HUES48 (cell line): ENCODE data around the gene OR9Q1.

Source experiments
- H3K27ac ChIP-seq: one replicate; pipeline ENCODE4 v1.7.0; 2013; ENCODE audit warnings: low read depth, low read length, inconsistent platforms
- H3K27me3 ChIP-seq: 2 replicates; pipeline ENCODE4 v1.6.1; 2013; ENCODE audit warnings: mild to moderate bottlenecking, low read length; ENCODE audit not compliant: control insufficient read depth, insufficient read depth
- H3K36me3 ChIP-seq: 2 replicates; pipeline ENCODE4 v1.6.1; 2013; ENCODE audit warnings: low read length; ENCODE audit not compliant: control insufficient read depth, insufficient read depth
- H3K4me1 ChIP-seq: 2 replicates; pipeline ENCODE4 v1.6.1; 2013; ENCODE audit warnings: mild to moderate bottlenecking, low read length; ENCODE audit not compliant: control insufficient read depth, insufficient read depth
- H3K4me3 ChIP-seq: 2 replicates; pipeline ENCODE4 v1.5.1; 2013; ENCODE audit warnings: mild to moderate bottlenecking, low read depth, low read length
- H3K9ac ChIP-seq: 2 replicates; pipeline ENCODE4 v1.6.1; 2013; ENCODE audit warnings: mild to moderate bottlenecking, low read depth, low read length, moderate library complexity
- H3K9me3 ChIP-seq: 2 replicates; pipeline ENCODE4 v1.6.1; 2013; ENCODE audit warnings: low read length; ENCODE audit not compliant: control insufficient read depth, insufficient read depth

Gene OR9Q1

GRCh38 chr11:58133309-58134076 lies 109.8 kb downstream of the OR9Q1 start:
- Histone ChIP-seq H3K27ac (no peak overlapping the region), H3K9ac (no peak overlapping the region), H3K36me3 (no peaks in the 10 kb centered on the region), H3K9me3 (no peaks in the 10 kb centered on the region), H3K27me3 (no peaks in the 10 kb centered on the region), H3K4me1 (no peaks in the 10 kb centered on the region; the same call in 1 of the 2 replicates), H3K4me3 (no peak overlapping the region)

- Histone ChIP-seq H3K27ac (no peak overlapping the region), H3K9me3 (no peaks in the 10 kb centered on the region), H3K4me1 (no peaks in the 10 kb centered on the region; the same call in 1 of the 2 replicates), H3K36me3 (no peaks in the 10 kb centered on the region), H3K27me3 (no peaks in the 10 kb centered on the region), H3K4me3 (no peak overlapping the region), H3K9ac (no peak overlapping the region)
These were observed 110.5 kb downstream of the OR9Q1 start for GRCh38 chr11:58134151-58134550.

GRCh38 chr11:58135171-58135570 lies 111.5 kb downstream of the OR9Q1 start:
- Histone ChIP-seq H3K27ac (no peak overlapping the region), H3K9me3 (no peaks in the 10 kb centered on the region), H3K27me3 (no peaks in the 10 kb centered on the region), H3K4me1 (no peaks in the 10 kb centered on the region; the same call in 1 of the 2 replicates), H3K9ac (no peak overlapping the region), H3K36me3 (no peaks in the 10 kb centered on the region), H3K4me3 (no peak overlapping the region)

- H3K9ac ChIP-seq, result no peak overlapping the region
- H3K4me1 ChIP-seq, result no peaks in the 10 kb centered on the region
- no peaks in the 10 kb centered on the region for H3K27me3 ChIP-seq
- no peaks in the 10 kb centered on the region for H3K36me3 ChIP-seq
- no peaks in the 10 kb centered on the region for H3K9me3 ChIP-seq
- H3K4me3 ChIP-seq, result no peak overlapping the region
- no peak overlapping the region for H3K27ac ChIP-seq
These were observed 119.1 kb downstream of the OR9Q1 start for GRCh38 chr11:58142761-58143160.

GRCh38 chr11:58152781-58153180 lies 129.1 kb downstream of the OR9Q1 start:
- Histone ChIP-seq H3K27ac (no peak overlapping the region), H3K36me3 (no peaks in the 10 kb centered on the region), H3K4me1 (no peaks in the 10 kb centered on the region), H3K4me3 (no peak overlapping the region), H3K9ac (no peak overlapping the region), H3K9me3 (no peaks in the 10 kb centered on the region), H3K27me3 (no peaks in the 10 kb centered on the region)

- Histone ChIP-seq H3K27ac (no peak overlapping the region), H3K4me3 (no peak overlapping the region), H3K9me3 (no peaks in the 10 kb centered on the region), H3K9ac (no peak overlapping the region), H3K36me3 (no peaks in the 10 kb centered on the region), H3K27me3 (no peaks in the 10 kb centered on the region), H3K4me1 (0 out of 2 replicates have a peak, but pooled peaks cover 6% of the 10 kb centered on the region)
These were observed 140.7 kb downstream of the OR9Q1 start for GRCh38 chr11:58164389-58164788.

GRCh38 chr11:58164990-58165389 lies 141.3 kb downstream of the OR9Q1 start:
- Histone ChIP-seq H3K9me3 (no peaks in the 10 kb centered on the region), H3K4me3 (no peak overlapping the region), H3K4me1 (0 out of 2 replicates have a peak, but pooled peaks cover 6% of the 10 kb centered on the region), H3K27ac (no peak overlapping the region), H3K9ac (no peak overlapping the region), H3K27me3 (no peaks in the 10 kb centered on the region), H3K36me3 (no peaks in the 10 kb centered on the region)

GRCh38 chr11:58165504-58166106 lies 141.9 kb downstream of the OR9Q1 start:
- Histone ChIP-seq H3K9me3 (no peaks in the 10 kb centered on the region), H3K4me3 (no peak overlapping the region), H3K9ac (no peak overlapping the region), H3K36me3 (no peaks in the 10 kb centered on the region), H3K27ac (no peak overlapping the region), H3K4me1 (0 out of 2 replicates have a peak, but pooled peaks cover 6% of the 10 kb centered on the region), H3K27me3 (no peaks in the 10 kb centered on the region)

- no peak overlapping the region for H3K9ac ChIP-seq
- H3K4me3 ChIP-seq, result no peak overlapping the region
- H3K27ac ChIP-seq, result no peak overlapping the region
- peaks cover 3% of the 10 kb centered on the region for H3K4me1 ChIP-seq
- H3K27me3 ChIP-seq, result no peaks in the 10 kb centered on the region
- H3K9me3 ChIP-seq, result no peaks in the 10 kb centered on the region
- no peaks in the 10 kb centered on the region for H3K36me3 ChIP-seq
These were observed 153.9 kb downstream of the OR9Q1 start for GRCh38 chr11:58177409-58178054.

- Histone ChIP-seq H3K4me1 (peaks cover 3% of the 10 kb centered on the region), H3K36me3 (no peaks in the 10 kb centered on the region), H3K27me3 (no peaks in the 10 kb centered on the region), H3K27ac (no peak overlapping the region), H3K9ac (no peak overlapping the region), H3K9me3 (no peaks in the 10 kb centered on the region), H3K4me3 (no peak overlapping the region)
These were observed 154.8 kb downstream of the OR9Q1 start for GRCh38 chr11:58178444-58178843.

- Histone ChIP-seq H3K27ac (no peak overlapping the region), H3K9ac (no peak overlapping the region)
These were observed 156.0 kb downstream of the OR9Q1 start for GRCh38 chr11:58179648-58180047.

More at GRCh38 chr11:58179648-58180047, 156.0 kb downstream of the OR9Q1 start:
- peaks cover 3% of the 10 kb centered on the region for H3K4me1 ChIP-seq
- H3K9me3 ChIP-seq, result no peaks in the 10 kb centered on the region
- no peak overlapping the region for H3K4me3 ChIP-seq
- no peaks in the 10 kb centered on the region for H3K36me3 ChIP-seq
- H3K27me3 ChIP-seq, result no peaks in the 10 kb centered on the region
